WTC11 (cell line): ENCODE measurements around the gene TMEM269. TPM values are rescaled to one million over a fixed set of nuclear protein-coding genes. Genes with fewer than 3 reads are reported as not detected.

Source experiments
- ATAC-seq: fragments of 200-7000 bp; cut with Tn5 transposase; 2 replicates; pipeline ENCODE4 v1.10.0; 2021; ENCODE audit warnings: mild to moderate bottlenecking, moderate library complexity
- CTCF ChIA-PET: fragments of 300-600 bp; sonication (Branson Sonifier 250); formaldehyde crosslinking; loops from one replicate; lab custom pipeline; 2021; ENCODE audit warnings: antibody characterized with exemption; lab: Charles Lee
- POLR2A ChIA-PET: fragments of 350-600 bp; sonication (Branson Sonifier 250); formaldehyde crosslinking; loops from one replicate; lab custom pipeline; 2021; ENCODE audit warnings: antibody characterized with exemption; lab: Charles Lee
- DNase-seq: peaks from one replicate; pipeline ENCODE4 v3.0.0; 2021; ENCODE audit warnings: low spot score
- H3K27ac Mint-ChIP-seq: 2 replicates; pipeline ENCODE4 v1.8.0; 2021; ENCODE audit warnings: mixed read lengths
- H3K27me3 Mint-ChIP-seq: 2 replicates; pipeline ENCODE4 v1.8.0; 2021; ENCODE audit warnings: low read depth, mild to moderate bottlenecking, moderate library complexity, mixed read lengths
- H3K36me3 Mint-ChIP-seq: 2 replicates; pipeline ENCODE4 v1.8.0; 2021; ENCODE audit warnings: mixed read lengths
- H3K4me1 Mint-ChIP-seq: 2 replicates; pipeline ENCODE4 v1.8.0; 2022; ENCODE audit warnings: mixed read lengths
- H3K4me3 Mint-ChIP-seq: 2 replicates; pipeline ENCODE4 v1.8.0; 2021; ENCODE audit warnings: mild to moderate bottlenecking, moderate library complexity, mixed read lengths
- H3K9me3 Mint-ChIP-seq: 2 replicates; pipeline ENCODE4 v1.8.0; 2021; ENCODE audit warnings: mixed read lengths
- ARID4B ChIP-seq: sonication (generic); formaldehyde crosslinking; IDR thresholded peaks from 2 replicates; pipeline ENCODE4 v1.8.0; 2023; ENCODE audit warnings: missing genetic modification reagents, mild to moderate bottlenecking, borderline replicate concordance
- E2F4 ChIP-seq: sonication (generic); formaldehyde crosslinking; IDR thresholded peaks from 2 replicates; pipeline ENCODE4 v1.8.1; 2022; ENCODE audit warnings: low read depth, mild to moderate bottlenecking, moderate library complexity, missing genetic modification reagents, borderline replicate concordance
- E2F5 ChIP-seq: sonication (generic); formaldehyde crosslinking; IDR thresholded peaks from 2 replicates; pipeline ENCODE4 v1.8.1; 2022; ENCODE audit warnings: mild to moderate bottlenecking, moderate library complexity, missing genetic modification reagents
- ELF4 ChIP-seq: sonication (generic); formaldehyde crosslinking; IDR thresholded peaks from 2 replicates; pipeline ENCODE4 v1.8.1; 2022; ENCODE audit warnings: low read depth, mild to moderate bottlenecking, moderate library complexity, missing genetic modification reagents
- ERG ChIP-seq: fragments of 250-450 bp; sonication (Bioruptor Pico); IDR thresholded peaks from 2 replicates; pipeline ENCODE4 v1.8.0; 2021; ENCODE audit warnings: mild to moderate bottlenecking
- ESRRA ChIP-seq: sonication (generic); formaldehyde crosslinking; IDR thresholded peaks from 2 replicates; pipeline ENCODE4 v1.8.1; 2022; ENCODE audit warnings: mild to moderate bottlenecking, missing genetic modification reagents, borderline replicate concordance
- FOXP1 ChIP-seq: sonication (generic); formaldehyde crosslinking; IDR thresholded peaks from 2 replicates; pipeline ENCODE4 v1.8.0; 2022; ENCODE audit warnings: missing genetic modification reagents, mild to moderate bottlenecking, moderate library complexity, borderline replicate concordance
- IRF1 ChIP-seq: sonication (generic); formaldehyde crosslinking; IDR thresholded peaks from 2 replicates; pipeline ENCODE4 v1.8.0; 2023; ENCODE audit warnings: missing genetic modification reagents
- IRF2 ChIP-seq: sonication (generic); formaldehyde crosslinking; IDR thresholded peaks from 2 replicates; pipeline ENCODE4 v1.8.0; 2022; ENCODE audit warnings: low read depth, missing genetic modification reagents, borderline replicate concordance
- MXD4 ChIP-seq: fragments of 250-450 bp; sonication (Bioruptor Pico); IDR thresholded peaks from 2 replicates; pipeline ENCODE4 v1.8.0; 2021; ENCODE audit warnings: mild to moderate bottlenecking, moderate library complexity, borderline replicate concordance
- SP1 ChIP-seq: sonication (generic); formaldehyde crosslinking; conservative IDR thresholded peaks from 2 replicates; pipeline ENCODE4 v1.8.1; 2022; ENCODE audit warnings: missing genetic modification reagents
- ZNF138 ChIP-seq: sonication (generic); formaldehyde crosslinking; conservative IDR thresholded peaks from 2 replicates; pipeline ENCODE4 v1.8.1; 2022; ENCODE audit warnings: mild to moderate bottlenecking, moderate library complexity, missing genetic modification reagents
- total RNA-seq: library from RNA; stranded (reverse); gene quantifications from 3 replicates; pipeline ENCODE4 v1.2.3, GENCODE V29; 2021

TMEM269 gene
- total RNA-seq, 1 experiment from 2014 or later = 0.57 TPM

GRCh38 chr1:42830631-42831030 lies 45.8 kb downstream of the TMEM269 start:
- POLR2A ChIA-PET = interaction anchor here (0.6 kb wide), 1 partner anchor 92 kb away, joined by 3 read pairs; no protein-coding TSS in a partner anchor
- peaks cover 3% of the 10 kb centered on the region; the same call in 1 of the 2 replicates for H3K4me1 Mint-ChIP-seq

More at GRCh38 chr1:42830631-42831030, 45.8 kb downstream of the TMEM269 start:
- Mint-ChIP-seq H3K4me3 (no peak overlapping the region), H3K27ac (no peak overlapping the region), H3K9me3 (no peaks in the 10 kb centered on the region), H3K27me3 (no peaks in the 10 kb centered on the region), H3K36me3 (no peaks in the 10 kb centered on the region)
- TF ChIP-seq ERG (CRISPR knock-in tag) (no peak), E2F4 (CRISPR knock-in tag) (no peak), ZNF138 (CRISPR knock-in tag) (no peak), ARID4B (CRISPR knock-in tag) (no peak), SP1 (CRISPR knock-in tag) (no peak), ELF4 (no peak), ESRRA (CRISPR knock-in tag) (no peak), IRF1 (no peak), FOXP1 (no peak), MXD4 (CRISPR knock-in tag) (no peak), E2F5 (no peak), IRF2 (CRISPR knock-in tag) (no peak)
- DNase-seq = peak; percentile 40
- CTCF ChIA-PET = interaction anchor here (0.7 to 3.4 kb wide), 6 partner anchors 16 to 313 kb away, joined by 3 to 17 read pairs (median 8); partner anchors contain the start of gene ZNF691
- peak; percentile 80 for ATAC-seq
